ENCODE data around the gene NEURL3. TPM values are rescaled to one million over a fixed set of nuclear protein-coding genes. Genes with fewer than 3 reads are reported as not detected.

NEURL3 gene
- total and polyA plus RNA-seq, 2 donors (not counting 1 experiment from before 2014, with no cell fraction given) = not detected

GRCh38 chr2:96452053-96452452 is 53.1 kb downstream of the NEURL3 start:
- Histone ChIP-seq H2AFZ (ENCODE audit: low read length) (no peak overlapping the region), H3K27me3 (ENCODE audit: control insufficient read depth, insufficient read depth, low read length) (peaks cover 2% of the 10 kb centered on the region), H3K27ac (ENCODE audit: insufficient read depth, low read length) (no peak overlapping the region), H3K9ac (ENCODE audit: insufficient read depth, low read length) (no peak overlapping the region), H3K79me2 (ENCODE audit: control insufficient read depth, insufficient read depth, low read length) (no peaks in the 10 kb centered on the region), H3K4me2 (ENCODE audit: extremely low read depth, insufficient read depth, low read length) (no peak overlapping the region), H3K36me3 (ENCODE audit: control insufficient read depth, insufficient read depth, low read length) (no peaks in the 10 kb centered on the region), H3K9me3 (ENCODE audit: control insufficient read depth, insufficient read depth, low read depth, low read length) (no peaks in the 10 kb centered on the region), H3K4me1 (ENCODE audit: control insufficient read depth, extremely low read depth, insufficient read depth, low read length) (no peaks in the 10 kb centered on the region), H4K20me1 (ENCODE audit: control insufficient read depth, extremely low read depth, insufficient read depth, low read length) (peaks cover 1% of the 10 kb centered on the region), H3K4me3 (replicated peaks in 1 of 4; ENCODE audit: control extremely low read depth in 1 of 4, insufficient read depth in 1 of 4, low read depth in 3 of 4, low read length in 4 of 4) (no peak overlapping the region)
- DNase-seq (ENCODE audit: low read depth in 2 of 2) = no peak
- no peak for TF ChIP-seq EZH2 (IDR thresholded peaks at IDR 0.05; ENCODE audit: low read length, missing control alignments)
- TF ChIP-seq, protein P1, sequence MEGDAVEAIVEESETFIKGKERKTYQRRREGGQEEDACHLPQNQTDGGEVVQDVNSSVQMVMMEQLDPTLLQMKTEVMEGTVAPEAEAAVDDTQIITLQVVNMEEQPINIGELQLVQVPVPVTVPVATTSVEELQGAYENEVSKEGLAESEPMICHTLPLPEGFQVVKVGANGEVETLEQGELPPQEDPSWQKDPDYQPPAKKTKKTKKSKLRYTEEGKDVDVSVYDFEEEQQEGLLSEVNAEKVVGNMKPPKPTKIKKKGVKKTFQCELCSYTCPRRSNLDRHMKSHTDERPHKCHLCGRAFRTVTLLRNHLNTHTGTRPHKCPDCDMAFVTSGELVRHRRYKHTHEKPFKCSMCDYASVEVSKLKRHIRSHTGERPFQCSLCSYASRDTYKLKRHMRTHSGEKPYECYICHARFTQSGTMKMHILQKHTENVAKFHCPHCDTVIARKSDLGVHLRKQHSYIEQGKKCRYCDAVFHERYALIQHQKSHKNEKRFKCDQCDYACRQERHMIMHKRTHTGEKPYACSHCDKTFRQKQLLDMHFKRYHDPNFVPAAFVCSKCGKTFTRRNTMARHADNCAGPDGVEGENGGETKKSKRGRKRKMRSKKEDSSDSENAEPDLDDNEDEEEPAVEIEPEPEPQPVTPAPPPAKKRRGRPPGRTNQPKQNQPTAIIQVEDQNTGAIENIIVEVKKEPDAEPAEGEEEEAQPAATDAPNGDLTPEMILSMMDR (conservative IDR thresholded peaks at IDR 0.05 in 1 of 2, IDR thresholded peaks at IDR 0.05 in 1 of 2; ENCODE audit: low read depth in 1 of 2, low read length in 2 of 2) = no peak

- no peak for TF ChIP-seq EZH2 (IDR thresholded peaks at IDR 0.05; ENCODE audit: low read length, missing control alignments)
- TF ChIP-seq, protein P1 (conservative IDR thresholded peaks at IDR 0.05 in 1 of 2, IDR thresholded peaks at IDR 0.05 in 1 of 2; ENCODE audit: low read depth in 1 of 2, low read length in 2 of 2) = no peak
- peak in 1 of 2 donors; percentile 14 for DNase-seq (ENCODE audit: low read depth in 2 of 2)
- no peaks in the 10 kb centered on the region for H3K79me2 ChIP-seq (ENCODE audit: control insufficient read depth, insufficient read depth, low read length)
- peaks cover 1% of the 10 kb centered on the region for H4K20me1 ChIP-seq (ENCODE audit: control insufficient read depth, extremely low read depth, insufficient read depth, low read length)
- no peak overlapping the region for H3K4me2 ChIP-seq (ENCODE audit: extremely low read depth, insufficient read depth, low read length)
- no peak overlapping the region for H2AFZ ChIP-seq (ENCODE audit: low read length)
- peaks cover 2% of the 10 kb centered on the region for H3K27me3 ChIP-seq (ENCODE audit: control insufficient read depth, insufficient read depth, low read length)
- no peak overlapping the region for H3K4me3 ChIP-seq (replicated peaks in 1 of 4; ENCODE audit: control extremely low read depth in 1 of 4, insufficient read depth in 1 of 4, low read depth in 3 of 4, low read length in 4 of 4)
- H3K27ac ChIP-seq (ENCODE audit: insufficient read depth, low read length) = no peak overlapping the region
- H3K36me3 ChIP-seq (ENCODE audit: control insufficient read depth, insufficient read depth, low read length) = no peaks in the 10 kb centered on the region
- no peak overlapping the region for H3K9ac ChIP-seq (ENCODE audit: insufficient read depth, low read length)
- H3K9me3 ChIP-seq (ENCODE audit: control insufficient read depth, insufficient read depth, low read depth, low read length) = no peaks in the 10 kb centered on the region
- H3K4me1 ChIP-seq (ENCODE audit: control insufficient read depth, extremely low read depth, insufficient read depth, low read length) = no peaks in the 10 kb centered on the region
Observed at GRCh38 chr2:96449637-96450036, 55.5 kb downstream of the NEURL3 start.

DNA sequence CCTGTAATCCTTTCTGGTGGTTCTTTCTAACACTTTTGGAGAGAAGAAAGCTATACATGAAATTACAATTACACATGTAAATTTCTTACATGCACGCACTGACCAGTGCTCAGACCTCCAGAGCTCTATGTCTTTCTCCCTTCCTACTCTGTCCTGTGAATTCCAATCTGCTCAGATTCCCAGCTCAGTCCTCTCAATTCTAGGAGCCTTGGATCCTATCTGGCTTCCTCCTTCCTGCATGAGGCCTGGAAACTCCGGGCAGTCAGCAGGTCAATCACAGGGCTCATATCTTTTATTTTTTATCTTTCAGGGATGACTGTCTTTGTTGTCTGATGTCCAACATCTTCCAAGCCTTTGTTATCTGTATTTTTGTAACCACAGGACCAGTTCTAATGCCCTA is 56.0 kb downstream of the NEURL3 start:
- H3K4me3 ChIP-seq (replicated peaks in 1 of 4; ENCODE audit: control extremely low read depth in 1 of 4, insufficient read depth in 1 of 4, low read depth in 3 of 4, low read length in 4 of 4) = no peak overlapping the region
- no peaks in the 10 kb centered on the region for H3K9me3 ChIP-seq (ENCODE audit: control insufficient read depth, insufficient read depth, low read depth, low read length)
- no peaks in the 10 kb centered on the region for H3K36me3 ChIP-seq (ENCODE audit: control insufficient read depth, insufficient read depth, low read length)
- no peaks in the 10 kb centered on the region for H3K79me2 ChIP-seq (ENCODE audit: control insufficient read depth, insufficient read depth, low read length)
- TF ChIP-seq, protein P1 (conservative IDR thresholded peaks at IDR 0.05 in 1 of 2, IDR thresholded peaks at IDR 0.05 in 1 of 2; ENCODE audit: low read depth in 1 of 2, low read length in 2 of 2) = no peak
- TF ChIP-seq EZH2 (IDR thresholded peaks at IDR 0.05; ENCODE audit: low read length, missing control alignments) = no peak
- H3K27me3 ChIP-seq (ENCODE audit: control insufficient read depth, insufficient read depth, low read length) = peaks cover 2% of the 10 kb centered on the region
- H4K20me1 ChIP-seq (ENCODE audit: control insufficient read depth, extremely low read depth, insufficient read depth, low read length) = peaks cover 1% of the 10 kb centered on the region
- no peak overlapping the region for H3K27ac ChIP-seq (ENCODE audit: insufficient read depth, low read length)
- H3K4me1 ChIP-seq (ENCODE audit: control insufficient read depth, extremely low read depth, insufficient read depth, low read length) = no peaks in the 10 kb centered on the region
- no peak overlapping the region for H3K9ac ChIP-seq (ENCODE audit: insufficient read depth, low read length)
- H3K4me2 ChIP-seq (ENCODE audit: extremely low read depth, insufficient read depth, low read length) = no peak overlapping the region
- H2AFZ ChIP-seq (ENCODE audit: low read length) = no peak overlapping the region
- DNase-seq (ENCODE audit: low read depth in 2 of 2) = no peak
